AG04450 (cell line): ENCODE data around the gene DSG2. TPM values are rescaled to one million over a fixed set of nuclear protein-coding genes. Genes with fewer than 3 reads are reported as not detected.

Experiments used
- CTCF ChIA-PET: fragments of 300-600, 350-600 bp; formaldehyde crosslinking; extraction: SDS; loops from one replicate; lab custom pipeline; 2022; ENCODE audit warnings: antibody characterized with exemption, inconsistent platforms; lab: Charles Lee
- POLR2A ChIA-PET: fragments of 350-600 bp; formaldehyde crosslinking; extraction: SDS; loops from one replicate; lab custom pipeline; 2021; ENCODE audit warnings: antibody characterized with exemption, inconsistent platforms; lab: Yijun Ruan, JAX
- DNase-seq: peaks from one replicate; pipeline ENCODE4 v3.0.0-alpha.2; 2011; ENCODE audit warnings: low read depth, low spot score
- H3K27ac ChIP-seq: one replicate; pipeline ENCODE4 v1.5.1; 2012; ENCODE audit warnings: low read depth, low read length, control low read depth
- H3K27me3 ChIP-seq: one replicate; pipeline ENCODE4 v1.6.0; 2012; ENCODE audit warnings: low read length; ENCODE audit not compliant: control insufficient read depth, insufficient read depth
- H3K4me3 ChIP-seq: 2 replicates; pipeline ENCODE4 v1.5.1; 2011; ENCODE audit warnings: mild to moderate bottlenecking, low read depth, low read length, control low read depth
- H3K9me3 ChIP-seq: 2 replicates; pipeline ENCODE4 v1.5.1; 2012; ENCODE audit warnings: low read length; ENCODE audit not compliant: control insufficient read depth, insufficient read depth
- CTCF ChIP-seq: IDR thresholded peaks from 2 replicates; pipeline ENCODE4 v1.5.1; 2011; ENCODE audit warnings: low read depth, low read length, control low read depth, inconsistent platforms
- polyA plus RNA-seq: library from polyadenylated mRNA; depleted of rRNA; stranded (reverse); fragments of >200 nt; gene quantifications from 2 replicates; pipeline ENCODE4 v1.2.3, GENCODE V29; 2011

The DSG2 gene
- polyA plus RNA-seq, 1 experiment, result 0.84 TPM

GRCh38 chr18:31498574-31499524 lies 872 bp downstream of the DSG2 start:
- Histone ChIP-seq H3K27me3 (peaks cover 2% of the 10 kb centered on the region), H3K4me3 (peak overlapping the region; percentile 17; the same call in 1 of the 2 replicates), H3K9me3 (peaks cover 11% of the 10 kb centered on the region), H3K27ac (no peak overlapping the region)
- DNase-seq, result no peak
- CTCF ChIA-PET, result no interaction called here
- POLR2A ChIA-PET, result no interaction called here
- TF ChIP-seq CTCF, result no peak

- no peak overlapping the region for H3K27ac ChIP-seq
- H3K4me3 ChIP-seq, result no peak overlapping the region
- ChIA-PET POLR2A (no interaction called here), CTCF (no interaction called here)
- H3K27me3 ChIP-seq, result peaks cover 2% of the 10 kb centered on the region
- DNase-seq, result no peak
- peaks cover 8% of the 10 kb centered on the region; the same call in 1 of the 2 replicates for H3K9me3 ChIP-seq
- TF ChIP-seq CTCF, result no peak
Measured at GRCh38 chr18:31500051-31500688, 2.2 kb downstream of the DSG2 start.

GRCh38 chr18:31503011-31503410 lies 5.0 kb downstream of the DSG2 start:
- no peak for DNase-seq
- peaks cover 5% of the 10 kb centered on the region; the same call in 1 of the 2 replicates for H3K9me3 ChIP-seq
- CTCF ChIA-PET, result no interaction called here
- H3K27ac ChIP-seq, result no peak overlapping the region
- POLR2A ChIA-PET, result no interaction called here
- peaks cover 2% of the 10 kb centered on the region for H3K27me3 ChIP-seq
- no peak for TF ChIP-seq CTCF
- H3K4me3 ChIP-seq, result no peak overlapping the region

- TF ChIP-seq CTCF, result no peak
- Histone ChIP-seq H3K4me3 (no peak overlapping the region), H3K27ac (no peak overlapping the region), H3K9me3 (peaks cover 3% of the 10 kb centered on the region; the same call in 1 of the 2 replicates), H3K27me3 (no peaks in the 10 kb centered on the region)
- CTCF ChIA-PET, result no interaction called here
- no peak for DNase-seq
- POLR2A ChIA-PET, result no interaction called here
Measured at GRCh38 chr18:31504455-31505147, 6.6 kb downstream of the DSG2 start.
